RKO (cell line): Measurements from ENCODE around the gene GDF7.
A peak's percentile ranks its signal among the peaks of the same experiment; 100 is the strongest.

Source experiments
- DNase-seq: peaks from one replicate; pipeline ENCODE4 v3.0.0-alpha.2; 2016; ENCODE audit warnings: low spot score

The GDF7 gene

GRCh38 chr2:20674309-20674965 is 7.5 kb downstream of the GDF7 start:
- DNase-seq = no peak

DNA sequence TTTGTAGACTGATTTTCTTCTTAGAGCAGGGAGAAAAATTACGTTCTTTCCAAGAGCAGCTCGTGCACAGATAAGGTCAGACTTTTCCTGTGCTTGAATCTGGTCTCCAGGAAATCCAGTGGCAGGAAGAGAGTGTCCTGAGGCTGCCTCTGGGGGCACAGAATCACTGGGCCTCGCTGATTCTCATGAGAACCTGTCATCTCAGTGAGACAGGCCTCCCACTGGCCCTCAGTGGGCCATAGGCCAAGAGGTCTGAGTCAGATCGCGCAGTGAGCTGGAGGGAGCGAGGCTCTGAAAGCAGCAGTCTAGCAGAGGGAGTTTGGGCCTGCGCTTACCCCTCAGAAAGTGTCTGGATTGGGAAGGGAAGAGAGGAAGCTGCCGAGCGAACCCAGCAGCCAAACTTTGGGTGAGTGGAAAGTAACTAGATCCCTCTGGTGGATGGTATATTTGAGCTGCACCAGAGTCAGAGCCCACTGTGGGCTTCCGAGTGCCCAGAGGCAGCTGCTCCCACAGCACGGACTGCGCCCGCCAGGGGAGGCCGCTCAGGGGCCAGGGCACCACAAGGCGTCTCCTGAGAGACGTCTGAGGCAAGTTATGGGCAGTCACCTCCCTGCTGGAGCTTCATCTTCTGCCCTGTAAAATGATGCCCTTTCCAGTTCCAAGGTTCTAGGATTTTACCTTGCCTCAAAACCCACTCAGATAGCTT is 8.2 kb downstream of the GDF7 start:
- DNase-seq = peak; percentile 84

- no peak for DNase-seq
Observed at GRCh38 chr2:20675701-20676352, 8.9 kb downstream of the GDF7 start.

GRCh38 chr2:20676353-20677215 is 9.6 kb downstream of the GDF7 start:
- DNase-seq = peak; percentile 28

- DNase-seq = peak; percentile 14
Observed at GRCh38 chr2:20677301-20678085, 10.5 kb downstream of the GDF7 start.

GRCh38 chr2:20678086-20678395 is 11.1 kb downstream of the GDF7 start:
- DNase-seq = no peak

GRCh38 chr2:20678780-20679179 is 11.8 kb downstream of the GDF7 start:
- no peak for DNase-seq

GRCh38 chr2:20680744-20681375 is 13.9 kb downstream of the GDF7 start:
- DNase-seq = no peak

DNA sequence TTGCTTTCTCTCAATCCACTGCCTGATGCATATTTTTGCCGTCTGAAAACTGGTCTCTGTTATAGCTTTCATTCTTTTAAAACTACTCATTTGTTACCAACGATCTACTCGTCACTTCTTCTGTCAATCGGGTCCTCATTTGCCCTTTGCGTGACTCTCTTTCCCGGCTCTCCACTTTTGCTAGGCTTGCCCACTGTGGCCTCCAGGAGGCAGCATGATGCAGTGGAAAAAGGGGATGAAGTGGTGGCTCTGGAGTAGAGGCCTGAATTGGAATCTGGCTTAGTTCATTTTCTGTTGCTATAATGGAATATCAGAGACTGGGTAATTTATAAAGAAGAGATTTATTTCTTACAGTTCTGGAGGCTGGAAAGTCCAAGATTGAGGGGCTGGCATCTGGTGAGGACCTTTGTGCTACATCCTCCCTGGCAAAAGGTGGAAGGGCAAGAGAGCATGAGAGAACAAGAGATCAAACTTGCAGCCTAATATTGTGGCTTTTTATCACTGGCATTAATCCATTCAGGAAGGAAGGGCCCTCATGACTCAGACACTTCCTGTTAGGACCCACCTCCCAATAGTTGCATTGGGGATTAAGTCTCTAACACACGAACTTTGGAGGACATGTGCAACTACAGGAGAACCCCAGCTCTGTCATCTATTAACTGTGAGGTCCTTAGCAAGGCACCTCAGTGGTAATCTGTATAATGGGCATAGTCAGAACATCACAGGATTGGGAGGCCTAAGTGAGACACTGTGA is 15.4 kb downstream of the GDF7 start:
- DNase-seq = no peak

DNA sequence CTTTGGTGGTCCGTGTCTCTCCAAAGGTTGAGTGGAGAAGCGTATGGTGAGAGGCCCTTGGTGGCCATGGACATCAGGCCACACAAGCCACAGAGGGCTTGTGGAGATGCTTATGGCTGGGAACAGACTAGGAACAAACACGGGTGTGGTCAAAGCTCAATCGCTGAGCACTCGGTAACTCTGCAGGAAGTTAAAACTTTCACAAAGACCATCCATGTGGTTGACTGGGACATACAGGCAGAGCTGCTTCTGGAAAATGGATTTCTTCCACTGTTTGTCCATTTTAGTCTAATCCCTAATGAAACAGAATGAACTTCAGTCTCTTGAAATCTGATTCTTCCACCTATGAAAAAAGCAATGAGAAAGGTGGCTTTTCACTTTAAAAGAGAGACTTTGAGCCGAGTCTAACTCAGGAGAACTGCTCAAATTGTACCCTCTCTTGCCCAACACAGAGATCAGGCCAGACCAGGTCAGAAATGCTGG is 17.7 kb downstream of the GDF7 start:
- DNase-seq = no peak

DNA sequence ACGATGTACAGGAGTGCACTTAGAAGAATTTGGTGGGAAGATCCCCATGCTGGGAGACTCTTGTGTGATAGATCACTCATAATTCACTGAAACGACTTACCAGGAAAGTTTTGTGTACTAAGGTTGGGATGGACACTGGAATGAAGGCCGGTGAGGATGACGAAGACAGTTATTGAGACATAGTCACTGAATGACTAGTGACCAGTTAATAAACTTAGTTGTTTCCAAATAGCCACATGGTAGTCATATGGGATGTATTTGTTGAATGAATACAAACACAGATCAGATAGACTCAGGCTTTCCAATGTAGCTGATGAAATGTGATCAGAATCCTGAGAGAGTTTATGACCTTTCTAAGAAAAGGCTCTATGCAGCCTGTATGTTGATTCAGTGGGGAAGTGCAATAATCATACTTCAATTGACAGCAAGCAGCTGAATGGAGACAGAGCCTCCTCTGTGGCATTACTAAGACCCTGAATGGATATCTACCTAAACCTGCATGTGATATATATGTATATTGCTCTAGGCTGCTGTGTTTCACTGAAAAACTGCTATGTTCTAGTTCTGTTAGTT is 20.4 kb downstream of the GDF7 start:
- DNase-seq = no peak

DNA sequence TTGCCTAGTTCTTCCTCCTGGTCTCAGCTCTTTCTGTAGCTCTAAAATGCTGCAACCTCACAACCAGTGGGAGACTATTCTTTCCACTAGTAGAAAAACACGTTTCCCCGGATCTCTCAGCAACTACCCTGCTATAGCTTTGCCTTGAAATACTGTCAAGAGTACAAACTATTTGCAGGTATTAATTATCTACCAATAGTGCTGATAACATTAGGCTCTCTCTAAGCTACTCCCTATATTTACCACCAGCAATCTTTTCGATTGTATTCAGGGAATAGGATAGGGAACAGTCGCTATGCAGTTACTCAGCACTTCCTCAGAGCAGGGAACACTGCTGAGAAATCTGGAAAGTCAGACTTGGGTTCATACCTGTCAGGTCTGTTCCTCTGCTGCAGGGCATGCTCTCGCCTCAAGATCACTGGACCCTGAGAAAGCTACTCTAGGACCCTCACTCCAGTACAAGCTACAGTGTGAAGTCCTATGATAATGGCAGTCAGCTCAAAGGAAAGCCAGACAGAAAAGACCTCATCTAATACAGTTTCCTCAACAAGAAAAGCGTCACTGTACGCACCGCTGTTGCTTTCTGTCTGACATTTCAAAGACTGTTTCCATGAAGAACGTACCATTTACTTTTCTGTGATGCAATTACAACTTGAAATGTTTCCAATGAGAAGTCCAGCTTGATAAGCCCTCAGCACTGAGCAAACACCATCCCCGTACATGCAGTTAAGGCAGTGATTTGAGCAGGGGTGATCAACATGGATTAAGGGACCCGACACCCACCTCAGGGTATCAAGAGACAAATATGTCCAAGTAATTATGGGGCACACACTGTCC is 22.7 kb downstream of the GDF7 start:
- DNase-seq = no peak

- DNase-seq = no peak
Observed at GRCh38 chr2:20691076-20691734, 24.3 kb downstream of the GDF7 start.

- no peak for DNase-seq
Observed at GRCh38 chr2:20692081-20692480, 25.1 kb downstream of the GDF7 start.

DNA sequence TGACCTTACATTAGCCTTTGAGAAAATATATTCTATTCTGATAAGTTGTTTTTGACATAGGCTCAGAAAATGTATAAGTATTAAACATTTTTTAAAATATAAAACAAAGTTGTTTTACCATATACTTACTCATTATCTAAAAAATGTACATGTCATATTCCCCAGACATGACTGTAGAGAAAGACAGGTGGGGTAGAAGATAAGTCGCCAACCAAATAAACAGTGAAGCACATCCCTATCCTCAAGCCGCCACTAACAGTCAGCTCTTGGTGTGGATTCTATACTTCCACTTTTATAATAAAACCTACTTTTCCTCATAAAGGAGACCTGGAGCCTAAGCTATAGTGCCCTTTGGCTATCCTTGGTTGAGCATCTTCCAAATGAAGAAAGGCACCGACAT is 26.4 kb downstream of the GDF7 start:
- no peak for DNase-seq

GRCh38 chr2:20696366-20696765 is 29.4 kb downstream of the GDF7 start:
- no peak for DNase-seq

DNA sequence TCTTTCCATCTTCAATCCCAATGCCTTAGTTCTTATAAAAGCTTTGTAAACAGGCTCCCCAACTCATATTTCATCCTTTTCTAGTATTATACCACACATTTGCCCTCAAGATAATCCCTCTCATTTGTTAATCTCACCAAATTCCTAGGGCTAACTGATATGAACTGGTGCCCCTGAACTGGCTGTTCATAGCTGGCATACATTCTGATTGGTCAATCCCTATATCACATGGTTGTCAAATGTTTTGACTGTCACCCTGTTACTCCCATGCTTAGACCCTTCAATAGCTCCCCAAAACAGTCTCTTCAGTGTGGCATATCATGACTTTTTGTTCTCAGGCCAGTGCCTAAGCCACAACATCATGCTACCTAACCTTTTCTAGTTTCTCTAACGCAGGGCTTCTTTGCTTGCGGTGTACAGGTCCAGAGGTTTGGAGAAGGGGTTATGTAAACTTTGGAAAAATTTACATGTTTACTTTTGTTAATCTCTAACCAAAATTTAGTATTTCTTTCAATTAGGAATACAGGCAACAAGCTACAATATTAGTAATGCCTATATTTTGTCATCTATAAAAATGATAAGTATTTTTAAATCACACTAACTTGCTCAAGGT is 30.5 kb downstream of the GDF7 start:
- DNase-seq = no peak
